ENCODE results near the gene TEX54. TPM values are rescaled to one million over a fixed set of nuclear protein-coding genes. Genes with fewer than 3 reads are reported as not detected.
"Not testable (repeated sequence)": the region's sequence is repeated elsewhere in the genome, so short reads cannot be mapped to it uniquely, and the experiment has no call there.

TEX54 gene
- polyA plus RNA-seq (ENCODE audit: insufficient read length in 12 of 12) = under 1 TPM in 2 of 12 donors, not detected in 10; 0.42 to 0.80 TPM
- long read RNA-seq, donor 1 = 0 reads
- long read RNA-seq, donor 2 = 0 reads
- long read RNA-seq, donor 3 = 0 reads
- long read RNA-seq, donor 4, partial matches to known transcripts = 0 of 1 reads
- long read RNA-seq, donor 4, other reads (novel, unspliced or antisense) = 0 of 1 reads
- long read RNA-seq, donor 5 = 0 reads
- long read RNA-seq, donor 6 = 0 reads
- long read RNA-seq, donor 7 = 0 reads
- long read RNA-seq, donor 8 = 0 reads
- long read RNA-seq, donor 9 = 0 reads
- long read RNA-seq, donor 10 = 0 reads
- long read RNA-seq, donor 11, partial matches to known transcripts = 0 of 1 reads
- long read RNA-seq, donor 11, other reads (novel, unspliced or antisense) = 0 of 1 reads

- DNase-seq = peak; percentile 40
Measured at GRCh38 chr11:62832336-62833234, at the start of gene TEX54. Gene TEX54 (minus strand): TSS chr11:62832841.

GRCh38 chr11:62882431-62882749, 49.7 kb upstream of the TEX54 start:
- DNase-seq = no peak

GRCh38 chr11:62881579-62882430, 49.2 kb upstream of the TEX54 start:
- peak; percentile 93 for DNase-seq

GRCh38 chr11:62880803-62881578, 48.4 kb upstream of the TEX54 start, which contains the start of gene SLC3A2:
Gene SLC3A2 (plus strand): TSS chr11:62880896. CDS start chr11:62881024, 128 bp downstream.
- DNase-seq = peak; percentile 91

- DNase-seq = peak; percentile 90
Measured at GRCh38 chr11:62880231-62880802, 47.7 kb upstream of the TEX54 start.

GRCh38 chr11:62879235-62879978, 46.8 kb upstream of the TEX54 start:
- no peak for DNase-seq

- DNase-seq = no peak
Measured at GRCh38 chr11:62876712-62877111, 44.1 kb upstream of the TEX54 start.

GRCh38 chr11:62875698-62876478, 43.2 kb upstream of the TEX54 start:
- DNase-seq = no peak

- DNase-seq = no peak
Measured at GRCh38 chr11:62874851-62875250, 42.2 kb upstream of the TEX54 start.

GRCh38 chr11:62865635-62866034, 33.0 kb upstream of the TEX54 start:
- DNase-seq = no peak

- no peak for DNase-seq
Measured at GRCh38 chr11:62863687-62864335, 31.2 kb upstream of the TEX54 start.

GRCh38 chr11:62861564-62862192, 29.0 kb upstream of the TEX54 start:
- not testable (repeated sequence) for DNase-seq

GRCh38 chr11:62860835-62861563, 28.4 kb upstream of the TEX54 start:
- no peak for DNase-seq

- not testable (repeated sequence) for DNase-seq
Measured at GRCh38 chr11:62859281-62859703, 26.7 kb upstream of the TEX54 start.

- DNase-seq = no peak
Measured at GRCh38 chr11:62858201-62858600, 25.6 kb upstream of the TEX54 start.

- no peak for DNase-seq
Measured at GRCh38 chr11:62857541-62857982, 24.9 kb upstream of the TEX54 start.

GRCh38 chr11:62856333-62856895, 23.8 kb upstream of the TEX54 start:
- DNase-seq = no peak
